Left forelimb (tissue), 1 donor: ENCODE data around the gene FAM120A.
"Not testable (repeated sequence)": the region's sequence is repeated elsewhere in the genome, so short reads cannot be mapped to it uniquely, and the experiment has no call there.

Experiments
- DNase-seq: peaks from one replicate; pipeline ENCODE4 v3.0.0-alpha.2; 2018; ENCODE audit warnings: low spot score

FAM120A gene

DNA sequence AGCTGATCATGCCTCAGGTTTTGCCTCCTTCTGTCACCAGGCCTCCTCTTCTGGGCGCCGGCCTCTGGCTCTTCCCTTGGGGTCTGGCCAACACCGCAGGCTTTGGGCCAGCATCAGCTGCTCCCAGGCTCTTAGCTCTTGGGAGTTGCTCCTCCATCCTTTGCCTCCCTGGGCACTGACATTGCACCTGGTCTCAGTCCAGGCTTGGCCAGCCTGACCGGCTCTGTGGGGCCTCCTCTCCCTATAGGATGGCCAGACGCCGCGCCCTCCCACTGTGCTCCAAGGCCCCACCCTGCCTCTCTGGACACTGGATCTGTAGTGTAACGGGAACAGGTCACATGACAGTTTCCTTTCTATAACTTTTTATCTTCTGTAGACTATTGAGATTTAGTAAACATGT, 59.7 kb downstream of the FAM120A start:
- DNase-seq: not testable (repeated sequence)

DNA sequence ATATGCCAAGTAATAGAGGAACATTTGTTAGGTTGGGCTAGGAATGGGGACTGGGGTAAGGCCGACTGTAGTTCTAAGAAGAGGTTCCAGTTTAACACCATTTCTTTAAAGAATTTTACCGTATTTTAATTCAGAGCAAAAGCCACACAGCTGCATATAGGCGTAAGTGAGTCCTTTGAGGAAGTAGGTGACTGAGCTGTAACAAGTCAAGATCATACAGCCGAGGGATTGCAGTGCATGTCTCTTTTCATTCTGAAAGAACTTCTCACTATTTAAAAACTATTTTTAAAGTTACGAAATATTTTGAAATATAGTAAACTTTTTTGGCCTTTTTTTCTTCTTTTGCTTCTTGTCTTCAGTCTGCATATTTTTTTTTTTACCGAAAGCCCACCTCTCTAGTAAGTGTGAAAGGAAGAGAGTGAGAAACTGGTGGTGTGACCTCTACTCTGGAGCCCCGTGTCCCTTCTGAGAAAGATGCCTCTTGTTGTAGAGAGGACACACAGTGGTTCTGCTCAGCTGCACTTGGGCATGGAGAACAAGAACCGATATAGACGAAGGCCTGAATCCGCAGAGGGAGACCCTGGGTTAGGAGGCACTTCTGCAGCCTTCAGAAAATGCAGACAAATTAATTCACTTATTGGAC, 60.8 kb downstream of the FAM120A start:
- DNase-seq: not testable (repeated sequence)

DNA sequence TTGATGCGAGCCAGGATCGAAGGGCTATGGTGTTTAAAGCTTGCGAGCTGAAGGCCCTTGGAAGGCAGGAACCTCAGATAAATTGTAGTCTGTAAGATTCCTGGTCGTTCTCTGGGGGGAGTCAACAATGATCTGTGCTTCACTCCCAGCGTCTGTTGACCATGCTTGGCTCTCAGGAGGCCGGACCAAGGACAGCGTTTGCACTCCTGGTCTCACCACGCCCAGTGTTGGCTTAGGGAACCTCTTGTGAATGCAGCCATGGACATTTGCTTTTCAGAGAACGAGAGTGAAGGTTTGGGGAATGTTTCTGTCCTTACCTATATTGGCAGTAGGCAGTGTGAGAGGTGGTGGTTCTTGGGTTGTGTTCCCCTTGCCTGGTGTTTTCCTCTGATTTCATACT, 62.1 kb downstream of the FAM120A start:
- no peak for DNase-seq

DNA sequence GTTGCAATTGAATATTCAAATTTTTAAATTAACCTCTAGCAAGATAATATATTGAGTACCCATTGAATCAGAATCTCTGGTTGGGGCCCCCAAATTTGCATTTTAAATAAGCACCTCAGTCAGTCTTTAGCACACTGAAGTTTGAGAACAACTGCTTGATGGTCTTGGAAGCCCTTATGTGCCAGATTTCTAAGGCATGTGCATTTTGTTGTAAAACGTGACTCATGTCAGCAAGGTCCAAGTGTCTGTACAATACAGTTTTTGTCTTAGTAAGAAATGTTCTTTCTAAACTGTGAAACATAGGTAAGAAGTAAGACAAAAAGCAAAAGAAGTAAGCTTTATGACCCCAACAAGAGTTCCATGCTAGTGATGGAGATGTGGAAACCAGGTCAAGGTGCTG, 65.8 kb downstream of the FAM120A start:
- no peak for DNase-seq

DNA sequence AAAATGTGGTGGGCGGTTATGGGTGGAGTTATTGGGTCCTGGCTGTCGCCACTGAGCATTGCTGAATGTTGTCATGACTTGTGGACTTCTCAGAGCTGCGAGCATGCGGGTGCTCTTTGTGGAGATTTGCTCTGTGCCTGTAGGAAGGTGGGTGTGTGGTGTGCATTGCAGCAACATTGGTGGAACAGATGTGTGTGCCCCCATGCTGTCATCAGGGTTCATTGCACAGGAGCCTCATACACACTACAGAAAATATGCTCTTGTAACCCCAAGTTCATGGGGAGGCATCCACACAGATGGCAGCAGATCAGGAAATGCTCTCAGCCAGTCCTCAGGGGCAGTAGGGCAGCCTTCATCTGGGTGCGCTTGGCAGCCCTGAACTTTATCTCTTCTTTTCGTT, 69.0 kb downstream of the FAM120A start:
- no peak for DNase-seq

DNA sequence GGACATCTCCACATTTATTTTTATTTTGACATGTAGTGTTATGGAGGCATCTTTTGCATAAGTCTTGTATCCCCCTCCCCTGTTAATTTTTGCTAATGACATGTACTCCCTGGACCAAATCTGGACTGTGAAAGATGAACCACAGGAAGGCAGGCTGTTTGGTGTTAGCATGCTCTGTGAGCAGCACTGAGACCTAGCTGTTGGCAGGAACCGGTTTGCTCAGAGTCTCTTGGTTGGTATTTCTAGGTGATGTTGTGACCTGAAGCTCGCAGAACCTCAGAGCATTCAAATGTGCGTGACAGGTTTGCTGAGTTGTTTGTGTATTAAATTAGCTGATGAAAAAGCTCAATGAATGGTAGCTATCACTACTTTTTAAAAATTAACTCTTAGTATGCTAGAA, 71.3 kb downstream of the FAM120A start:
- DNase-seq: no peak

DNA sequence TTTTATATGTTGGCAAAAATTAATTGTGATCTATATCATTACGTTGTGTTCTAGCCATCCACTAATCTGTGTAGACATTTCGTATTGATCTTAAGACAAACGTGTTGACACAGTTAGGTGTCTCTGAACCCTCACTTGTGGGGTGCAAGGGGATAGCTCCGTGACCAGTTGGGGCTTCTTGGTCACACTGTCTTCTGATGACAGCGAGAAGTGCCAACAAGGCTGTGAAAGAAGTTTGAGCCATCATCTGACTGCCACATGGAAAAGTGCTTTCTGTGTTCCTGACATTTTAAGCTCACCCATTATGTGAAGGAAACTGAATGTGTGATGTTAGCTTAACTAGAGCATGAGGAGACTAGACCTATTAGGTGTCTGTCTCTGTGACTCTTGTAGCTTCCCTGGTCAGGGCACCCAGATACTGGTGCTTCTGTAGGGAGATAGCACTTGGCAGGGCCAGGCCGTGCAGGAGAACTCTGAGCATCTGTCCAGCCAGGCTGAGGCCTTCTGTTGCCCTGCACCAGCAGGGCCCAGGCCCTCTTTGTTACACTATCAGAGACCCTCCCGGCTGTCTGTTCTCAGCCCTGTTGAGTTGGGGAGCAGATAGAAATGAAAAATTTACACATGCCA, 72.1 kb downstream of the FAM120A start:
- DNase-seq: no peak

DNA sequence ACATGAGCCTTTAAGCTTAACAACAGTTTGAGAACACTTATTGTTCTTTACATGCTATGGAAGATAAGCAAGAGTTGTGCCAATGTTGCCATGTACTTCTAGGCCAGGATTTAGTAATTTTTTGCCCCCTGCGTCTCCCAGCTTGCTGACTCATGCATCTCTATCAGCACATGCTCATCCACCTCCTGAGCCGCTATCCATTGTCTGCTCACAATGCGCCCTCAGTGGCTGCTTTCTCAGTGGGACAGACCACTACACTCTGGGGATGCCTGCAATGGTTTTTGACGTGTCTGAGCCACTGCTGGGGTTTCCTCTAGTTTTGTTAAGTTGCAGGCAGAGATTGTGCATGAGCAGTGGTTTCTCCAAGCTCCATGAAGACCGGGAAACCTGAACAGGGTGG, 74.0 kb downstream of the FAM120A start:
- no peak for DNase-seq

DNA sequence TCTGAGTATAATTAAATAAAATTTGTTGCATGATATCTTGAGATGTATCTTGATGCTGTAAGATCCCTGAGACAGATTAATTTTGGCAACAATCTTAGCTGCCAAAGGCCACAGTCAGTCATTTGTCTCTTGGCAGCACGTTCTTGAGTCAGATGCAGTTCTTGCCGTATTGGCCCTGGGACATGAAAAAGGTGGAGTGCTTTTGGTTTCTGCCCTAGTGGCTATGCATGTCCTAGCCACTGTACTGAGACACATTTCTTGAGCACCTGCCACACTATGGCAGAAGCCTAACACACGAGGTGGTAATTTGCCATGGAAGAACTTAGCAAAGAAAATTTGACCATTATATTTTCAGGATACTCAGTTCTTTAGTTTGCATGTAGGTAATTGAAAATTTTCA, 79.9 kb downstream of the FAM120A start:
- DNase-seq: no peak

DNA sequence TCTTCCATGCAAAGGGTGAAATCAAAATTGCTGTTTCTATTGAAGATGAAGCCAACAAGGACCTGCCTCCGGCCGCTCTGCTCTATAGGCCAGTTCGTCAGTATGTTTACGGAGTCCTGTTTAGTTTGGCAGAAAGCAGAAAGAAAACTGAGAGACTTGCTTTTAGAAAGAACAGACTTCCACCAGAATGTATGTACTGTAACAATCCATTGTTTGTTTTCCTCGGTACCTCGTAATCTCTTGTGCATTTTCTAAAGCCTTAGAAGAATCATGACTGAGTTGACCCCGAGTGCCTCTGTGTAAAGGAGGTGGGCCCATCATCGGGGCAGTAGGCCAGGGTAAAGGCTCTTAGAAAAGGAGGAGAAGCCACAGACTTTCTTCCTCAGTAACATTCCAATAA, 80.7 kb downstream of the FAM120A start:
- DNase-seq: no peak

DNA sequence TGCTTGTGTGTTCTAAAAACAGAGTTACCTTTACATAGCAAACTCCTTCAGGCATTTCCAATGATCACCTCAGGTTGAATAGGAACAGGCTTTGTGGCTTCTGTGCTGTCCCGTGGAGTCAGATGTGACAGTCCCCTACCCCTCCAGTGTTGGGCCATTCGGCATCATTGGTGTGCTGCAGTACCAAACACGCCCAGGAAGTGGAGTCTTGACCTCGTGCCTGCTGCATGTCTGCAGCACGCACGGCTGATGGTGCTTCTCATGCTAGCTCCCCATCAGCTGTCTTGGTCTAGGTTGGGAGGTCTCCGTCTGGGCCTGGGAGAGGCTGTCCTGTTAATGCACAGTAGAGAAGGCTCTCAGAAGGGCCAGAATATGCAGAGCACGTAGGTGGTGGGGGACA, 82.4 kb downstream of the FAM120A start:
- DNase-seq: no peak

DNA sequence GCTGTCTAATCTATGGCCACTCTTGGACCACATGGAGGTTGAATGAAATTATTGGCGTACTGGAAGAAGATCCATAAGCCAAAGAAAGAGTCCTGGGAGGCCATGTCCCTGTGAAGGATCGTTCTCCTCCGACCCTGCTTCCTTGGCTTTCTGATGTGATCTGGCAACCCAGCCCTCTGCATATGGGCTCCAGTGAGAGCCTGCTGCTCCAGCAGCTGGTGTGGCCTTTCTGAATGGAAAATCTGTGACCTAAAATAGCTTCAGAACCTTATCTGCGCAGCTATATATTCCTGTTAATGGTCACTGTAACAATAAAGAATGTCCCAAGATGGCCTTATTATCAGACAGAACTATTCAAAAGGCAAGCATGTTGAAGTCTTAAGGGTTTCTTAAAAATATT, 84.7 kb downstream of the FAM120A start:
- DNase-seq: no peak

DNA sequence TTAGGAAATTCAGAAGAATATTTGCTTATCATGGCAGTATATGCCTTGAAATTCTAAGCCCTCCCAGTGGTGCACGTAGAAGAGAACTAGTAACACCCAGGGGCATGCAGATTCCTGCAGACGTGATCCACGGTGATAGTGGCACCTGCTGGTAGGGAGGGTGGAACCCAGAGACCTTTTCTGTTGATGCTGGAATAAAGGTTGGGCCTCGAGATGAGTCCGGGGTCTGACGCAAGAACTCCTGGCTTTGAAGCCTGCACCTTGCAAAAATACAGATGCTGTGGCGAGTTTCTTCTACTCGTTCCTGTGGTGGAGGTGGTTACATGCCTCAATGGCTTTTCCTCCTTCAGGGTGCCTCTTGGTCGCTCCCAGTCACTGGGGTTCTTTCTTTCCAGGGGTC, 85.4 kb downstream of the FAM120A start:
- no peak for DNase-seq

DNA sequence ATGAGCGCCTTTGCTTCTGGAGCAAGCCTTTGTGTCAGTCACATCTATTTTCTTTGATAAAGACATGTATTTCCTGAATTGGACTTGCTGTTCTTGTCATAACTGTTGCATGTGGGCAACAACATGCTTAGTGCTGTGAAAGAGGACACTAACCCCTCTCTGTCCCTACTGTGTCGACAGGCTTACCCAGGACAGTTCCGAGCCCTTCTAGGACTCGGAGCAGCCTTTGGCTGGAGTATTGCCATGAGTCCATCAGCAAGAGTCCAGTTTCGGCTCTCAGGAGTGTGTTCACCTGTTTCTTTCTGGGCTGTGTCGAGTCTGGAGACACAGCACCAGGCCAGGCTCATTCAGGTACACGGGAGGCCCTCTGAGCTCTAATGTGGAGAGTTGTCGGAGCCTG, 88.8 kb downstream of the FAM120A start:
- DNase-seq: no peak

DNA sequence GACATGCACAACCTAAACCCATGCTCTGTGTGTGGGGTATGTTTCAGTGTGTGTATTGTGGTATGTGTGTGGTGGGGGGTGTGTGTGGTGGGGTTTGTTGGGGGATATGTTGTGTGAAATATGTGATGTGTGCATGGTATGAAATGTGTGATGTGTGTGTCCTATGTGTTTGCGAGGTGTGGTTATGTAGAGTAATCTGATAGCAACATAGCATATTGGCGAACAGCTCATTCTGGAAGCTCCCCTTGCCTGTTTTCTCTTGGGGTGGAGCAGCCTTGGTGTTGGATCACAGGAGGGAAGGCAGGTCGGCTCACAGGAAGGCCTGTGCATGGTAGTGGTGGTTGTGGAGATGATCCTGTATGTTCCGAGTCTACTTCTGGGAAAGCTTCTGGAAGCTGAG, 89.5 kb downstream of the FAM120A start:
- DNase-seq: no peak

DNA sequence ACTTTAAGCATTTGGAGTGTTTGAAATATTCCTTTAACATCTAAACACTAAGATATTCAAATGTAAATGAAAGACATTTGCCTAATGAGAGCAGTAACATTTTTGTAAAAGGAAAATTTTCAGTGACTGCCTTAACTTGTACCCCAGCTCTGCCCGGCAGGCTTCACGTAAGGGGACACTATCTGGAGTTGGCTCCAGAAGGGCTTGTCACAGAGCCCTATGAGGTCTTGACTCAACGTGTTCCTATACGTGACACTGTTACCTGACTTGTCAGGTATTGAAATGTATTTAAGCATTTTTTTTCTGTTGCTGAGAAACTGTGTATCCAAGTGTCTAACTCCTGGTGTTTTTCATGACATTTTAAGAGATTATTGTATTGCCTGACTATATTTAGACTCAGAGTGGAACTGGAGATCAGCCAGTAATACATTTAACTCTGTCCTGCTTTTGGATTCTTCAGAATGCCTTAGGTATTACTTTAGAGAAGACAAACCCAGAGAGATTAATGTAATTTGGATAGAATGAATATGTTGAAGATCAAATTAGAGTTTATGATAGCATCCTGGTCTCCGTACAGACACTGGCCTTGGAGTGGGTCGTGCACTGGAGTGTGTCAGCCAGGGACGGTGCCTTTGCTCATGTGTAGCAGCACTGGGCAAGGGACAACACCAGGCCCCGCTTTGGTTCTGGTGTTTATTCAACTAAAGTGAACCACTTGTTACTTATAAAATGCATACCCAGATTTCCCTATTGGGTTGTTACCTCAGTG, 90.3 kb downstream of the FAM120A start:
- no peak for DNase-seq

DNA sequence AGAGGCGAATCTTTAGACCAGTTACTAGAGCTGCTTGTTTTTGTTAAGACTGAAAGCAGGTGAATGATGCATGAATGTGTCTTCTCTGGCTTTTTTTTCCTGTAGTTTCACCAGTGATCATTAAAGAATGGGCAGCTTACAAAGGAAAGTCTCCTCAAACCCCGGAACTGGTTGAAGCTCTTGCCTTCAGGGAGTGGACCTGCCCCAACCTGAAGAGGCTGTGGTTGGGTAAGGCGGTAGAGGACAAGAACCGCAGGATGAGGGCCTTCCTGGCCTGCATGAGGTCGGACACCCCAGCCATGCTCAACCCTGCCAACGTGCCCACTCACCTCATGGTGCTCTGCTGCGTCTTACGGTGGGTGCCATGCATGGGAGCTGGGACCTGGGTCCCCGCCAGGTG, 91.6 kb downstream of the FAM120A start:
- DNase-seq: no peak

DNA sequence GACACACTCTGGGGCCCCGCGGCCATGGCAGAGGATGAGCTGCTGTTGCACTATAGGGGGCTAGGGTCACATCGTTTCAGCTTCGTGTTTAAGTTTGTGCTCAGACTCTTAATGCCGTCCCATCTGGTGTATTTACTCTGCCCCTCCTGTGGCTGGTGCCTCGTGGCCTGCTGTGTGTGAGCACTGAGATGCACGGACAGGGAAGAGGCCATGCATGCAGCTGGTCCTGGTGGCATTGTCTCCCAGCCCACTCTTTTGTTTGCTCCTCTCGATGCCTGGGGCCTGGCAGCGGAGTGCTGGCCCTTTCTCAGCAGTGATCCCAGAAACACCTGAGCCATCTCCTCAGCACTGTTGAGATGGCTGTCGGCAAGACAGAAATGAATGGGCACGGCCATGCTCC, 94.9 kb downstream of the FAM120A start:
- DNase-seq: no peak

DNA sequence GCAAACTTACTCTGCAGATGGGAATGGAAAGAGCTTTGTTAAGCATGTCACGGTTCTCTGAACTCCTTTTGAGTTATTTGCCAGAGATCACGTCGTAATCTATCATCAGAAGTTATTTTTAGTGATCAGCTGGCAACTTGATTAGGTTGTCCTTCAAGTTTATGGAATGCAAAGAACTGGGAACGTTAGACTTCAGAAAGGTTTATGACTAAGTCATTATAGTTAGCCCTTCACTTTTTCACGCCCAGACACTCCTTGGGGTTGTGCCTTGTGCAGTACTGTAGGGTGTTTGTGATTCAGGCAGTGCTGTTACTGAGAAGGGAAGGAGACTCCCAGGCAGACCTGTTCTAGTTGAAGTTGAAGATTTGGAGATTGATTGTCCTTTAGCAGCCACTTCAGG, 98.1 kb downstream of the FAM120A start:
- no peak for DNase-seq

DNA sequence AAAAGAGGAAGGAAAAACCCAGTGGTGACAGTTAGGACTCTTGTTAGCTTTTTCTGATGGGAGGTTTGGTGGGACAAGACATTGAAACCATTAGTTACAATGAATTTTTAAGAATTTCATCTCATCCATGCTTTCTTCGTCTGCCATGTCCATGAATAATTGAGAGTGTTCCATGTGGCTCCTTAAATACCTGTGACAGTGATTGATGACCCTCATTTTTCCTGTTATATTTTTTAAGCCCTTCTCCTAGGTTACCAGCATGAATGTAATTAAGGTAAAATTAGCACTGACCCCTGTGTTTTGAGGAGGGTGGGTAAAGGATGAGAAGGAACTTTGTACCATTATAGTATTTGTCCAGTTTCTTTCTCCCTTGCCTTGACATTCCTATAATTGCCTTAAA, 101.4 kb downstream of the FAM120A start:
- no peak for DNase-seq

DNA sequence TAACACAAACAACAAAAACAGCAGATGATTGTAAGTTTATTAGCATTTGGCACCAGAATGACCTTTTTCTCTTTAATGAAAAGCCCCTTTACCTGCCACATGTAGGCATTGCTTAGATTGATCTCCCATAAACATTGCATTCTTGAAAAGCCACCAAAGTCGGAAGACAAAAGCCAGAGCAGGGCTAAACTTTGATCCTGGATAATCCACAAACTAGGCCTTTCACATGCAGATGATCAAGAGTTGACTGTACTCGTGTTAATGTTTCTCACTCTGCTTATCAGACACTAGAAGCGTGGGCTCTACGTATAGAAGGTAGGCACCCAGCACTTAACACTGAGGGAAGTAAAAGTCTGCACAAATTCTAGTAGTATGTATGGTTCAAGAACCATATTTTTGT, 103.9 kb downstream of the FAM120A start:
- DNase-seq: no peak

DNA sequence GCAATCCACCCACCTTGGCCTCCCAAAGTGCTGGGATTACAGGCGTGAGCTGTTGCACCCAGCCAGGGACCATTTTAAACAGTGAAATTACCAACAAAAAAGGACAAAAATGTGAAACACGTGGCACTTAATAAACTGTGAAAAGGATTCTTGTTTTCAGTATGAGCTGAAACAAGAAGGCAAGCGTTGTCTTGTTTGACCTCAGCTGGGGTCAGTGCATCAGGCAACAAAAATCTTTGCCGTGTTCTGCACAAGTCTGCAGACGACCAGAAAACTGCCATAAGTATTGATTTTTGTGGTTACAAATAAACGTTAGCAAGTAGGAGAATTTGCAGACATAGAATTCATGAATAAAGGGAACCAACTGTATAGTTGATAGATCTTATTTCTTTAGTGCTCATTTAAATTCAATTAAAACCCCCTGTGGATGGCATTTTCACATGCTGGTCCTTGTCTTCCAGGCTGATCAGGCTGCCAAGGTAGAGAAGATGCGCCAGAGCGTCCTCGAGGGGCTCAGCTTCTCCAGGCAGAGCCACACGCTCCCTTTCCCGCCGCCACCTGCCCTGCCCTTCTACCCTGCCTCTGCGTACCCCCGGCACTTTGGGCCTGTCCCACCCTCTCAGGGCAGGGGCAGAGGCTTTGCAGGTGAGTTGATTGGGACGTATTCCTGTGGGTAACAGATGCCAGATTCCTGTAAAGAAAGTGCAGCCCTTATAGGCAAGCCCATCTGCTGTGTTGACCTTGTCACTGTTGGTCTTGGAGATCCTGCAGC, 106.1 kb downstream of the FAM120A start:
- no peak for DNase-seq

DNA sequence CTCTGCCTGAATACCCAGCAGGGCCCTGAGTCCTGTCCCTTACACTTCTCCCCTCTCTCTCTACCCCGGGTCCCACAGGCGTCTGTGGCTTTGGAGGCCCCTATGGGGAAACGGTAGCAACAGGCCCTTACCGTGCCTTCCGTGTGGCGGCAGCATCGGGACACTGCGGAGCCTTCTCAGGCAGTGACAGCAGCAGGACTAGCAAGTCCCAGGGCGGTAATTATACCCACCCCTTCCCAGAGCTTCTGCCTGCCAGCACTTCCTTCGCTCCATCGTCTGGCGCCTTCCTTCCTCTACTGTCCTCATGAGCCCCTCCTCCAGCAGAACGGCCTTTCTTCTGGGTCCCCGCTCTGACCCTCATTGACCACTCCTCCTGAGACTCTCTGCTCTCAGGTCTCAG, 107.0 kb downstream of the FAM120A start:
- no peak for DNase-seq
